Activated T-helper 1 cell treated with anti-CD3 and anti-CD28 coated beads, Interleukin-12 subunit alpha, Interleukin-12 subunit beta, Interleukin-2, Interleukin-4 antibody, amounts not matched to agents 30 ng/mL and 10 ng/mL and 1 ng/mL, durations not matched to agents 14 hours and 24 hours and 36 hours (primary cell): ENCODE results near the gene ALDH16A1. TPM values are rescaled to one million over a fixed set of nuclear protein-coding genes. Genes with fewer than 3 reads are reported as not detected.

Experiments used
- DNase-seq: peaks from one replicate; pipeline ENCODE4 v3.0.0; 2021; ENCODE audit warnings: low spot score
- H3K27ac Mint-ChIP-seq: one replicate; pipeline ENCODE4 v1.8.0; 2021; ENCODE audit warnings: mild to moderate bottlenecking, mixed read lengths
- H3K27me3 Mint-ChIP-seq: one replicate; pipeline ENCODE4 v1.8.0; 2022; ENCODE audit warnings: mild to moderate bottlenecking, moderate library complexity, mixed read lengths; ENCODE audit not compliant: insufficient read depth
- H3K36me3 Mint-ChIP-seq: one replicate; pipeline ENCODE4 v1.8.0; 2021; ENCODE audit warnings: low read depth, mixed read lengths
- H3K4me1 Mint-ChIP-seq: one replicate; pipeline ENCODE4 v1.8.0; 2021; ENCODE audit warnings: low read depth, mixed read lengths
- H3K4me3 Mint-ChIP-seq: one replicate; pipeline ENCODE4 v1.8.0; 2021; ENCODE audit warnings: mild to moderate bottlenecking, moderate library complexity, mixed read lengths
- H3K9me3 Mint-ChIP-seq: one replicate; pipeline ENCODE4 v1.8.0; 2021; ENCODE audit warnings: mixed read lengths
- intact Hi-C: fragments of 100-400 bp; cut with micrococcal nuclease; formaldehyde crosslinking; loops from one replicate; pipeline ENCODE4 v1.15.1; 2024
- total RNA-seq: library from RNA; stranded (reverse); gene quantifications from 2 replicates; pipeline ENCODE4 v1.2.3, GENCODE V29; 2022

The ALDH16A1 gene
- total RNA-seq, 1 donor from 2014 or later = 23.1 TPM

DNA sequence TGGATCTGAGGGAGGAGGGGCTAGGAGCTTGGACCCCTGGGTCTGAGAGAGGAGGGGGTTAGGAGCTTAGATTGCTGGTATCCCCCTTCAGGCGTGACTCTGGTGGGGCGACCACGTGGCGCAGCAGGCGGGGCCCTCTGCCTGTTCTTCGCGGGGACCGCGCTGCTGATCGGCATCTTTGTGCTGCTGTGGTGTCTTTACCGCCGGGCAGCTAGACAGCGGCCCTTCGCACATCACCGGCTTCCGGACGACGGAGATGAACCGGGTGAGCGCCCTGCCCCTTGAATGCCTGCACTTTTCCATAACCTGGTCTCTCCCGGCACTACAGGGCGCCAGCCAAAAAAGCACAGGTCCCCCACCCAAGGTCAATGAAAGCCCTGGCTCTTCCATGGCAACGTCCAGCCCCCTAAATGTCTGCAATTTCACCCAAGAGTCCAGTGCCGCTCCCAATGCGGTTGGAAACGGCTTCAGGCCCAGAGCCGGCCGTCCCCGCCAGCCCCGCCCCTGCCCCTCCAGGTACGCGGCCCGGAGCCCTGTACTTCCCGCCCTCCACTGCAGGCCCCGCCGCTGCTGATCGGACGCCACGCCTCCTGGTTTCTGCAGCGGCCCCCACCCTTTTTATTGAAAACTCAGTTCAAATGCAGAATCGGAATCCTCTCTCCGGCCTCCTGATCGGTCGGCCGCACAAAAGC lies 25.0 kb upstream of the ALDH16A1 start:
- H3K4me3 Mint-ChIP-seq = peak overlapping the region; percentile 13
- H3K27ac Mint-ChIP-seq = no peak overlapping the region
- peaks cover 83% of the 10 kb centered on the region for H3K27me3 Mint-ChIP-seq
- intact Hi-C loops = no loop called here
- H3K36me3 Mint-ChIP-seq = no peaks in the 10 kb centered on the region
- peaks cover 44% of the 10 kb centered on the region for H3K4me1 Mint-ChIP-seq
- no peak for DNase-seq
- H3K9me3 Mint-ChIP-seq = no peaks in the 10 kb centered on the region

DNA sequence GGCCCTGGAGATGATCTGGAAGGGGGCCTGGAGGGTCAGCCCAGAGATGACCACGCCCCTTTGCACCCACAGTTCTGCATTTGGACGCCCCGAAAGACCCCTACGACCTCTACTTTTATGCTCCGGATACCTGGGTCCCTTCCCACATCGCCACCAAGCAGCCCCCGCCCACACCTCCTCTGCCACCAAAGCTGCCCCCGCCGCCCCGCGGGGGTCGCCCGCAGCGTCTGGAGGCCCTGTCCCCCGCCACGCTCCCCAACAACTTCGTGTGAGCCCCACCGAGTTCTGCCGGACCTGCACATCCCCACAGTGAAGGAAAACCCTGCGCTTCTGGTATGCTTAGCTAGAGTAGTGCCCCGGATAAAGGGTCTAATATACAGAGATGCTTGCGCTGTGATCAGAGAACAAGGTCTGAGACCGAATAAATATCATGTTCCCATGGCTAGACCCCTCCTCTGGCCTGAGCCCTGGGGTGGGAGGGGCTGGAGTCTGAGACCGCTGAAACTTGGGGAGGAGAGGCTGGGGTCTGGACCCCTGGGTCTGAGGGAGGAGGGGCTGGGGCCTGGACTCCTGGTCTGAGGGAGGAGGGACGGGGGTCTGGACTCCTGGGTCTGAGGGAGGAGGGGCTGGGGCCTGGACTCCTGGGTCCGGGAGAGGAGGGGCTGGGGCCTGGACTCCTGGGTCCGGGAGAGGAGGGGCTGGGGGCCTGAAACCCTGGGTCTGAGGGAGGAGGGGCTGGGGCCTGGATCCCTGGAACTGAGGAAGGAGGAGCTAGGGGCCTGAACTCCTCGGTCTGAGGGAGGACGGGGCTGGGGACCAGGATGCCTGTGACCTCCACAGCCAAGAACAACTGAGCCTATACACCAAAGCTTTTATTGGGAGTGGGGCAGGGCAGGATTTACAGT lies 24.2 kb upstream of the ALDH16A1 start:
- Mint-ChIP-seq H3K9me3 (no peaks in the 10 kb centered on the region), H3K27me3 (peaks cover 86% of the 10 kb centered on the region), H3K27ac (no peak overlapping the region), H3K4me3 (no peak overlapping the region), H3K4me1 (peaks cover 39% of the 10 kb centered on the region), H3K36me3 (no peaks in the 10 kb centered on the region)
- DNase-seq = no peak
- intact Hi-C loops = no loop called here

DNA sequence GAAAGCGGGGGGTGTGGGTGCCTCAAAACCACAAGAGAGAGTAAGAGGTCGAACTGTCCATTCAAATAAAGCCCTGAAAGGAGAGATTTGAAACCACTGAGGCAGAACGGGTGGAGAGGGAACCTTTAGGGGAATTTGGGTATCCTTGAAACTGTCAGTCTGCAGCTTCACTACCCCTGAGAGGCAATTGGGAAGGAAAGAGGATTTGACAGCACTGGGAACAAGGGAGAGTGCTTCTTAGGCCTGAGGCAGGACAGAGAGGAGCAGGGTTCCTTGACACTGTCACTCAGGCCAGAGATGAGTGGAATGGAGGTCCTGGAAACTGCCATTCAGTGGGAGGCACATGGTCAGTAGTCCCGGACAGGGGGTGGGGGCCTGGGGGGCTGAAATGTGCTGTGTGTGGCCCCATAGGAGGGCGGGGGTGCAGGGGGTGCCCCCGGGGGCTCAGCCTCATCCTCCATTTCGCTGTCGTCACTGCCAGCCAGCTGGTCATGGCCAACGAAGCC lies 22.8 kb upstream of the ALDH16A1 start:
- no peaks in the 10 kb centered on the region for H3K36me3 Mint-ChIP-seq
- H3K9me3 Mint-ChIP-seq = no peaks in the 10 kb centered on the region
- no peak overlapping the region for H3K27ac Mint-ChIP-seq
- intact Hi-C loops = loop anchor here (1.0 kb wide), 1 partner anchor 38 kb away; no protein-coding TSS in a partner anchor
- peaks cover 85% of the 10 kb centered on the region for H3K27me3 Mint-ChIP-seq
- no peak overlapping the region for H3K4me3 Mint-ChIP-seq
- DNase-seq = no peak
- peaks cover 35% of the 10 kb centered on the region for H3K4me1 Mint-ChIP-seq

DNA sequence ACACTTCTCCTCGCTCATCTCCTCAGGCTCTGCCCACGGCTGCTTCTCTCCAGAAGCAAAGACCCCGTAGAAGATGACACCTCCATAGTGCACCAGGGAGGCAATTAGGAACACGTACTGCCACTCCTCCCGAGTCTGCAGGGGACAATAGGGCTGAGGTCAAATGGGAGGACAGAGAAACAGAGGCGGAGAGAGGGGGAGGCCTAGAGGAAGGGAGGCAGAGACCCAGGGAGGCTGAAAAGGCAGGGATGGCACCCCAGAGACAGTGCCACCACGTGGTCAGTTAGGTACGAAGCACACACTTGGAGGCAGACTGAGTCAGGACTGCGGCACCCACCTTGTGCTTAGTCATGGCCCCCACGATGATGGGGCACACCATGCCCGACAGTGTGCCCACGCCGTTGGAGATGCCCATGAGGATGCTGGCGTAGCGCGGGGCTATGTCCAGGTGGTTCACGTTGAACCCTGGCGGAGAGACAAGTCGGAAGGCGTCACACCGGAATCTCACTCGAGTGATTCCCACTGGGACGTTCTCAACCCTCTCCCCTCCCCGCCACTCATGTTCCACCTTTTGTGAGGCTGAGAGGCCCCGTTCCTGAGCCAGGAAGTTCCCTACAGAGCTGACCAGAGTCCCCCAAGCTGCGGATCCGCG lies 22.2 kb upstream of the ALDH16A1 start:
- H3K27me3 Mint-ChIP-seq = peaks cover 85% of the 10 kb centered on the region
- H3K9me3 Mint-ChIP-seq = no peaks in the 10 kb centered on the region
- DNase-seq = no peak
- no peak overlapping the region for H3K27ac Mint-ChIP-seq
- no peak overlapping the region for H3K4me3 Mint-ChIP-seq
- H3K4me1 Mint-ChIP-seq = peaks cover 31% of the 10 kb centered on the region
- H3K36me3 Mint-ChIP-seq = no peaks in the 10 kb centered on the region
- intact Hi-C loops = loop anchor here (1.0 kb wide), 3 partner anchors 9 to 39 kb away; partner anchors contain the start of gene SLC17A7

DNA sequence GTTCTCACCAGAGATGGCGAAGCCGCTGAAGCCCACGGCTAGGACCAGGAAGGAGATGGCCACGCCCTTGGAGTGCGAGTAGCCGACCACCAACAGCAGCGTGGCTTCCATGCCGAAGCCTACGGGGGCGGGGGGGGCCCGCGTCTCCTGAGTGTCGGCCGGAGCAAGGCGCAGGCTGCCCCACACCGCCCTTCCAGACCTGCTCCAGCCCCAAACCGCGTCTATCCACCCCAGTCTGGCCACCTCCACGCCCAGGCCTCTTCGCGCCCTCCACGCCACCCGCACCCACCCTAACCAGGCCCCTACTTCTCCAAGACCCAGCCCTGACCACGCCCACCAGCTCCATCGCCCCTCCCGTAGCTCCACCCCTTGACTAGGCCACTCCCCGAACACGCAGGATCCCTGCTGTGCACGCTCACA lies 21.7 kb upstream of the ALDH16A1 start:
- no peak overlapping the region for H3K4me3 Mint-ChIP-seq
- no peak overlapping the region for H3K27ac Mint-ChIP-seq
- intact Hi-C loops = loop anchor here (1.0 kb wide), 2 partner anchors 9 to 10 kb away; partner anchors contain the start of gene SLC17A7
- DNase-seq = no peak
- peaks cover 30% of the 10 kb centered on the region for H3K4me1 Mint-ChIP-seq
- no peaks in the 10 kb centered on the region for H3K9me3 Mint-ChIP-seq
- no peaks in the 10 kb centered on the region for H3K36me3 Mint-ChIP-seq
- peaks cover 85% of the 10 kb centered on the region for H3K27me3 Mint-ChIP-seq

DNA sequence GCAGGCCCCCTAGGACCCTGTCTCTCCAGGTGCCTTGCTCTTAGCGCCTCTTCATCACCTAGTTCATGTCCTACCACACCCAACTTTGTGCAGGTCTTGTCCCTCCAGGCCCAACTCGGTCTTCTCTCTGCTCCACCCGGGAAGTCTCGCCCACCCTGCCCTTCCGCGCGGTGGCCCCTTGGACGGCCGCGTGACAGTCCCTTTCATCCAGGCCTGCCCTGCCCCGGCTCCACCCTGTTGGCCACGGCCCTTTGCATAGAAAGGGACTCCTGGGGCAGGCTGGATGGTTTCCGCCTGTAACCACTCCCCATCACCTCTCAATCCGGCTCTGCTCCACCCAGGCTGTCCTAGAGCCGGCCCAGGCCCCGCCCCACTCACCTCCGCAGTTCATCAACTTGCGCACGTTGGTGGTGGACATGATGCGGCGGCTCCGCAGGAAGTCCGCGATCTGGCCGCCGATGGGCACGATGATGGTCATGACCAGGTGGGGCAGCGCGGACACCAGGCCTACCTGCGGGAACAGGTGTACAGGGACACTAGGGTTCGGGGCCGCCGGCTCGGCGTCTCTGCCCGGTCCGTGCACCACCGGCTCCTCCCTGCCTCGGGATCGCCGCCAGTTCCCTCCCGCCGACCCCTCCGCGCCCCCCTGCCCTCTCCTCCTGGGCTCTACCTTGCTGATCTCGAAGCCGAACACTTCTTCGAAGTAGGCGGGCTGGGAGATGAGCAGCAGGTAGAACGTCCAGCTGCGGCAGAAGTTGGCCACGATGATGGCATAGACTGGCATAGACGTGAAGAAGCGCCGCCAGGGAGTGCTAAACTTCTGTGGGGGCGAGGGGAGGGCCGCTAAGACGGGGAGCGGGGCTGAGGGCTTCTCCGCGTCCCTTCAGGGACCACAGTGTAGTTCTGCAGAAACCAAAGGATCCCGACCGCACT lies 20.6 kb upstream of the ALDH16A1 start:
- no peak overlapping the region for H3K27ac Mint-ChIP-seq
- intact Hi-C loops = loop anchor here (2.0 kb wide), 1 partner anchor 70 kb away; the partner anchor contains the start of genes DKKL1 and TEAD2
- peaks cover 85% of the 10 kb centered on the region for H3K27me3 Mint-ChIP-seq
- peaks cover 28% of the 10 kb centered on the region for H3K4me1 Mint-ChIP-seq
- DNase-seq = no peak
- H3K36me3 Mint-ChIP-seq = no peaks in the 10 kb centered on the region
- H3K4me3 Mint-ChIP-seq = no peak overlapping the region
- no peaks in the 10 kb centered on the region for H3K9me3 Mint-ChIP-seq

DNA sequence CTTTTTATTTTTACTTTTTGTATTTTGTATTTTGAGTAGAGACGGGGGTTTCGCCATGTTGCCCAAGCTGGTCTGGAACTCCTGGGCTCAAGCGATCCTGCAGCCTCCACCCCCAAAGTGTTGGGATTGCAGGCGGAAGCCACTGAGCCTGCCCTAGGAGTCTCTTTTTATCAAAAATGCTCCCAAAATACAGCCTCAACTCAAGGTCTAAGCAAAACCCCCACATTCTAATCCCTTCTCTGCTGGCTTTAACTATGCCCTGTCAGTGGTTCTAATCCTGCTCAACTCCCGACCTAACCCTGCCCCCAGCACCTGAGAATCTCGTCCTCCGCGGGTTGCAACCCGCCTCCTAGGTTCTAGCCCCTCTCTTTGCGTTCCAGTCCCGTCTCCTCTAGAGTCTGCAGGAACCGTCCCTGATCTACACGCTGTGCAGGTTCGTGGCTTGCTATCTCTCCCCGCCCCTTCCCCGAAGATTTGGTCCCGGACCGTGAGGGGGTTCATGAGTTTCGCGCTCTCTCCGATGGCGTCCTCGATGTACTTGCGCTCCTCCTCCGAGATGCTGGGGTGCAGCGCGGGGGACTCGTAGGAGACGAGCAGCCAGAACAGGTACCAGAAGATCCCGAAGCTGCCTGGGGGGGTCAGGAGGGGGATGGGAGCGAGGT lies 19.7 kb upstream of the ALDH16A1 start:
- Mint-ChIP-seq H3K27ac (no peak overlapping the region), H3K27me3 (peaks cover 87% of the 10 kb centered on the region), H3K9me3 (no peaks in the 10 kb centered on the region), H3K36me3 (no peaks in the 10 kb centered on the region), H3K4me3 (no peak overlapping the region), H3K4me1 (peaks cover 20% of the 10 kb centered on the region)
- no peak for DNase-seq
- intact Hi-C loops = loop anchor here (2.0 kb wide), 1 partner anchor 71 kb away; the partner anchor contains the start of genes DKKL1 and TEAD2

DNA sequence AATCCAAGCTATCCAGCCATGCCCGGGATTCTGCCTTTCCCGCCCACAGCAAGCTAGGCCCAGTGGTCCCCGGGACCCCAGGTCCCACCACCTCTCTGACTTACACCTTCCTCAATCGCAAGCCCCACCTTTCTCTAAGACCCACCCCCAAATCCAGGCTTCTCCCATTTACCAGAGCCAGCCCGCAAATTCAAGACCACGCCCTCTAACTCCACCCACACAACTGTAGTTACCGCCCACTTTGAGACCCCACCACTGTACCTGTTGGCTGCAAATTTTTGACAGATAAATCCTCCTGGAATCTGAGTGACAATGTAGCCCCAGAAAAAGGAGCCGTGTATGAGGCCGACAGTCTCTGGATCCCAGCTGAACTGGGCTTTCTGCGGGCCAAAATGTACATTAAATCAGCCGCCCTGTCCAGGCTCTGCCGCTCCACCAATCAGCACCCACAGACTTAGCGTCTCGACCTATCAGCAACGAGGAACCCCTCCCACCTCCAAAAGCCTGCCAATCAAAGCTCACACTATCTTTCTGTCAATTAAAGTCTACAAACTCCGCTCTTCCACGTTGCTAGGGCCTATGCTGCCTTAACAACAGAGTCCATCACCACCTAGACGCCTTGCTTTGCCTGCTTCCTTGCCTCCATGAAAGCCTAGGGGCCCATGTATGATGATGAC lies 18.0 kb upstream of the ALDH16A1 start:
- Mint-ChIP-seq H3K4me1 (peaks cover 15% of the 10 kb centered on the region), H3K36me3 (no peaks in the 10 kb centered on the region), H3K9me3 (no peaks in the 10 kb centered on the region), H3K27me3 (peaks cover 89% of the 10 kb centered on the region), H3K4me3 (no peak overlapping the region), H3K27ac (no peak overlapping the region)
- DNase-seq = no peak
- intact Hi-C loops = no loop called here

DNA sequence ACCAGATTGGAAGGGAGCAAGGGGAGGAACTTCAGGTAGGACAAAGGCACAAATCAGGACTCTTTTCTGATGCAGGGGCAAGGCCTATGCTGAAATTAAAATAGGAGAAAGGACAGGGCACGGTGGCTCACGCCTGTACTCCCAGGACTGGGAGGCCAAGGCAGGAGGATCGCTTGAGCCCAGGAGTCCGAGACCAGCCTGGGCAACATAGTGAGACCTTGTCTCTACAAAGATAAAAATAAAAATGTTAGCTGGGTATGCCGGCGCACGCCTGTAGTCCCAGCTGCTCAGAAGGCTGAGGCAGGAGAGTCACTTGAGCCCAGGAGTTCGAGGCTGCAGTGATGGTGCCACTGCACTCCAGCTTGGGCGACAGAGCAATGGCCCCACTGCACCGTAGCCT lies 17.4 kb upstream of the ALDH16A1 start:
- Mint-ChIP-seq H3K27me3 (peaks cover 88% of the 10 kb centered on the region), H3K27ac (peak overlapping the region; percentile 76), H3K4me3 (no peak overlapping the region), H3K36me3 (no peaks in the 10 kb centered on the region), H3K4me1 (peaks cover 17% of the 10 kb centered on the region), H3K9me3 (no peaks in the 10 kb centered on the region)
- DNase-seq = no peak
- intact Hi-C loops = no loop called here

DNA sequence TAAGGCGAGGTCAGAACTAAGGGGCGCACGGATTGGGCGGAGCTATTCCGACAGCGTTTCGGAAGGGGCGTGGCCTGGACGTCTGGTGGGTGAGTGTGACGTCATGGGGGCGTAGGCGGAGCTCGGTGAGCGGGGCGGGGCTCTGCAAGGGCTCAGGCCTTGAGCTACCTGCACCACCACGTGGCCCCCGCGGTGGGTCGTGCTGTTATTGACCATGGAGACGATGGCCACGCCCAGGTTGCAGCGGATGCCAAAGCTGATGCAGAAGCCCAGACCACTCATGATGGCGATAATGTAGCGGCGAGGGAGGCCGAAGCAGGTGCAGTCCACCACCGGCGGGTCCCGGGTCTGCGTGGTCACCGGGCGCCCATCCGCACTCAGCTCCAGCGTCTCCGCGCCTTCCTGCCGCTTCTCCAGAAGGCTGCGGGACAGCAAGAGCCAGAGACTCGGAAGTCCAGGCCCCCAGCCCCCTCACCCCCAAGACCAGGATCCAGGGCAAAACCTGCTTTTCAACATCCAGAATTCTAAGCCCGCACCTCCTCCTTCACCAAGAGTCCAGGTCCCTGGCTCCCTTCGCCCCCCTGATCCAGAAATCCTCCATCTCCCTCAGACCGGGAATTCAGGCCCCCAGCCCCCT lies 16.5 kb upstream of the ALDH16A1 start:
- H3K4me1 Mint-ChIP-seq = peaks cover 21% of the 10 kb centered on the region
- no peaks in the 10 kb centered on the region for H3K9me3 Mint-ChIP-seq
- peak; percentile 48 for DNase-seq
- intact Hi-C loops = no loop called here
- H3K4me3 Mint-ChIP-seq = no peak overlapping the region
- no peaks in the 10 kb centered on the region for H3K36me3 Mint-ChIP-seq
- H3K27ac Mint-ChIP-seq = peak overlapping the region; percentile 76
- peaks cover 89% of the 10 kb centered on the region for H3K27me3 Mint-ChIP-seq

DNA sequence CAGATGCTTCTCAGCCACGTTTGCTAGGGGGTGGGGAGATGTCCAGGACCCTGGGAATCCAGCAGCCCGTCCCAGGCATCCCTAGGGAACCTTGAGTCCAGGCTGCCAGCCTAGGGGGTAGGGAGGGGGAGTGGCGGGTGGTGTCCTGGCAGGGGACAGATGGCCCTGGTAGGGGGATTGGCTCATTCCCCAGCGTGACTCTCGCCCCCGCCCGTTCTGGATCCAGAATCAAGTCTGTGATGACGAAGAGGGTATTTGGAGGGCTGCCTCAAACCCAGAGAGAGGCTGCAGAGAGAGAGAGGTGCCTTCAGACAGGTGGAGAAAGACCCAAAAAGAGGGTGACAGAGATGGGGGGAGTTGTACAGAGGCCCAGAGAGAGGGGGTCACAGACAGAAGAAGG lies 15.8 kb upstream of the ALDH16A1 start:
- H3K4me3 Mint-ChIP-seq = no peak overlapping the region
- peaks cover 29% of the 10 kb centered on the region for H3K4me1 Mint-ChIP-seq
- intact Hi-C loops = no loop called here
- no peaks in the 10 kb centered on the region for H3K36me3 Mint-ChIP-seq
- H3K27ac Mint-ChIP-seq = no peak overlapping the region
- DNase-seq = no peak
- peaks cover 91% of the 10 kb centered on the region for H3K27me3 Mint-ChIP-seq
- no peaks in the 10 kb centered on the region for H3K9me3 Mint-ChIP-seq
